HG02678 (cell line): Measurements from ENCODE around the gene VCP.
A peak's percentile ranks its signal among the peaks of the same experiment; 100 is the strongest.

Experiments used
- ATAC-seq: cut with Tn5 transposase; IDR thresholded peaks from one replicate; pipeline ENCODE4 v1.9.1; 2021; ENCODE audit warnings: mild to moderate bottlenecking, moderate library complexity; ENCODE audit not compliant: unreplicated experiment

Gene VCP

GRCh38 chr9:35067056-35067455, 5.4 kb downstream of the VCP start:
- no peak for ATAC-seq

GRCh38 chr9:35060548-35061207, 11.7 kb downstream of the VCP start:
- ATAC-seq: no peak

- ATAC-seq: no peak
These were observed 13.0 kb downstream of the VCP start for GRCh38 chr9:35059438-35059837.

- ATAC-seq: no peak
These were observed 15.2 kb downstream of the VCP start for GRCh38 chr9:35057271-35057620.

GRCh38 chr9:35056571-35057270, 15.7 kb downstream of the VCP start:
- ATAC-seq: no peak

GRCh38 chr9:35054871-35055644, 17.4 kb downstream of the VCP start:
- ATAC-seq: no peak

GRCh38 chr9:35054185-35054835, 18.1 kb downstream of the VCP start:
- no peak for ATAC-seq

GRCh38 chr9:35051069-35051967, 21.1 kb downstream of the VCP start:
- no peak for ATAC-seq

GRCh38 chr9:35048511-35048910, 23.9 kb downstream of the VCP start:
- ATAC-seq: no peak

- no peak for ATAC-seq
These were observed 28.4 kb downstream of the VCP start for GRCh38 chr9:35044071-35044470.

- no peak for ATAC-seq
These were observed 29.4 kb downstream of the VCP start for GRCh38 chr9:35042891-35043545.

- no peak for ATAC-seq
These were observed 30.3 kb downstream of the VCP start for GRCh38 chr9:35042081-35042604.

GRCh38 chr9:35035851-35036701, 36.3 kb downstream of the VCP start:
- ATAC-seq: peak; percentile 82

- no peak for ATAC-seq
These were observed 39.3 kb downstream of the VCP start for GRCh38 chr9:35033101-35033500.

- ATAC-seq: no peak
These were observed 42.6 kb downstream of the VCP start for GRCh38 chr9:35029852-35030251.

- ATAC-seq: no peak
These were observed 43.2 kb downstream of the VCP start for GRCh38 chr9:35029241-35029640.

- ATAC-seq: no peak
These were observed 44.1 kb downstream of the VCP start for GRCh38 chr9:35028341-35028740.

- no peak for ATAC-seq
These were observed 44.6 kb downstream of the VCP start for GRCh38 chr9:35027860-35028259.

- no peak for ATAC-seq
These were observed 45.1 kb downstream of the VCP start for GRCh38 chr9:35027374-35027773.
